DMS153 (cell line): ENCODE data around the gene LRRC75A.
A peak's percentile ranks its signal among the peaks of the same experiment; 100 is the strongest.
"Not testable (repeated sequence)": the region's sequence is repeated elsewhere in the genome, so short reads cannot be mapped to it uniquely, and the experiment has no call there.

Experiments
- DNase-seq: peaks from one replicate; lab custom pipeline; 2025; lab: John Stamatoyannopoulos, UW

LRRC75A gene

GRCh38 chr17:16432017-16432416 lies 60.0 kb downstream of the LRRC75A start:
- no peak for DNase-seq

DNA sequence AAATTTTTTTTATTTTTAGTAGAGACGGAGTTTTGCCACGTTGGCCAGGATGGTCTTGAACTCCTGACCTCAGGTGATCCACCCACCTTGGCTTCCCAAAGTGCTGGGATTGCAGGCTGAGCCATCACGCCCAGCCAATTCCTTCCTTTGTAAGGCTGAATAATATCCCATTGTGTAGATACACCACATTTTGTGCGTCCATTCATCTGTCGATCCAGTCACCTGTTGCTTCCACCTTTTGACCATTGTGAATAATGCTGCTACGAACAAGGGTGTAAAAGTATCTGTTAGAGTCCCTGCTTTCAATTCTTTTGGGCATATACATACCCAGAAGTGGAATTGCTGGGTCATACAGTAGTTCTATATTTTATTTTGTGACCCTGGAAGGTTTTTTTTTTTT lies 61.3 kb downstream of the LRRC75A start:
- no peak for DNase-seq

GRCh38 chr17:16429083-16429482 lies 62.9 kb downstream of the LRRC75A start:
- no peak for DNase-seq

DNA sequence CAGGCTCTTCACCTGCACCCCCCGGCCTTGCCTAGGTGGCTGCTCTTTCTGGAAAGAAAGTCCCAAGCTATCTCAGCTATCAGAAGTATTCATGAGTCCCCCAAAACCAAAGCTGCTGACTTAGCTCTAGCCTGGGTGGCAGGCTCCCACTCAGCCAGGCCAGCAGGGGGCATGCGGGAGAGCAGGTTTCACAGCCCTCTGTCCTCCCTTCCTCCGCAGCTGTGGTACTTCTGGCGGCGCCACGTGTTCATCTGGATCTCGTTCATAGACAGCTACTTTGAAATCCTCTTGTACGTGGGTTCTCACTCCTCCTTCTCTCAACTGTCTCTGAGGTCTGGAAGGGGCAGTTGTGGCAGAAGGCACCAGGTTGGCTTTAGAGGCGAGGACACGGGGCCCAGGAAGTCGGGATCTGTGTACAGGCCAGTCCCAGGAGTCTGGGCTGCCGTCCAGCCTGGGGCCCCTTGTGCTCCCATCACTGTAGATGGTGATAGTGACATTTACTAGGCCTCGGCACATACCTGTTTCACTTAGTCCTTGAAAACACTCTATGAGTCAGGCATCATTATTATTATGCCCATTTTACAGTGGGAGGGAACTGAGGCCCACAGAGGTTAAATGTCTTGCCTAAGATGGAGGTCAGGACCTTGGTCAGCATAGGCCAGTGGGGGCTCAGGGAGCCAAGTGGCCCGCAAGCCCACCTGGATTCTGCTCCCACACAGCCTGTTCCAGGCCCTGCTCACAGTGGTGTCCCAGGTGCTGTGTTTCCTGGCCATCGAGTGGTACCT lies 63.7 kb downstream of the LRRC75A start:
- no peak for DNase-seq

DNA sequence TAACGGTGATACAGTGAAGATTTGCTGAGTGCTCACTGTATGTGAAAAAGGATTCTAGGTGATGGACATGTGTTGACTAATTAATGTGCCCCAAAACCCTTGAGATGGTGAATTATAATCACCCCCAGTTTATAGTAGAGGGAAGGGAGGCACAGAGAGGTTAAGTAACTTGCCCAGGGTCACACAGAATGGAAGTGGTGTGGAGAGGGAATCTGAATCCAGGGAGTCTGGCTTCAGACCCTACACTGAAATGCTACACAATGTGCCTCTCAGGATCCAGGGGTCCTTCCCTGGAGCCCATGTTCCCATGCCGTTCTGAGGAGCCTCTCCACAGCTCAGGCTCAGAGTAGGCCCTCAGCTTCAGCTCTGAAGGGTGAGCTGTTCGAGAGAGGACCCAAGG lies 65.0 kb downstream of the LRRC75A start:
- no peak for DNase-seq

DNA sequence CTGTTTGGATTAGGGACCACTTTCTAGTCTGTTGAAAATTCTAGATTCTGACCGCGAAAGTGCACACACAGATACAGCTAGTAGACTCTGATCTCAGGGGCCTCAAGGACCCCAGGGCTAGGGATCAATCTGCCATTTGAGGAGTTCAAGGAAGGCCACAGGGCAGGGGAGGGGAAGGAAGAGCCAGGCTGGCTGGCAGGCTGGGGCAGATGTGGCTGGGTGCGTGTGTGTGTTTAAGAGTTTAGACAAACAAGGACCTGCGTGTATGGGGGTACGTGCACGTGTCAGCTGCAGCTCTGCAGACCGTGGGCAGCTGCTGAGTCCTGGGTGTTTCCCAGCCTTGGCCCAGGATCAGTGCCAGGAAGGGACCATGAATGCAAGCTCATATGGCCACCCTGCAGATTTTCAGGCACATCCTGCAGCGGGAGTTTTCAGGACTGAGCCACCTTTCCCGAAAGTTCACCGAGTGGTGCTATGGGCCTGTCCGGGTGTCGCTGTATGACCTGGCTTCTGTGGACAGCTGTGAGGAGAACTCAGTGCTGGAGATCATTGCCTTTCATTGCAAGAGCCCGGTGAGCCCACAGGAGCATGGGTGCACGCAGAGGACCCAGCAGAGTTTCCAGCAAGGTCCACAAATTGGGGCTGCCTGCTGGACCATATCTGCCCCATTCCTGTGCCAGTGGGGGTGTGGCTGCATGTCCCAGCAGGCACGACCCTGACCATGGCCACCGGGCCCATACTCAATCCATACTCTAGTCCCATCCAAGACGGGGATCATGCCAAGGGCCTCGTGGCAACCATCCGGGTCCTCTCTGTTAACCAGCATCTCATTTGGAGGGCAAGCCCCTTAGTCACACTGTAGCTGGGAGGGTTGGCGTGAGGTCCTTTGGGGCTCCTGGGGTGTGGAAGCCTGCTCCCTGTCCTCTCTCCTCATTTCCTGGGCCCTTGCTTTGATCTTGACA lies 66.0 kb downstream of the LRRC75A start:
- DNase-seq = peak; percentile 19

- no peak for DNase-seq
Observed at GRCh38 chr17:16425202-16425601, 66.8 kb downstream of the LRRC75A start.

- no peak for DNase-seq
Observed at GRCh38 chr17:16423226-16423872, 68.6 kb downstream of the LRRC75A start.

DNA sequence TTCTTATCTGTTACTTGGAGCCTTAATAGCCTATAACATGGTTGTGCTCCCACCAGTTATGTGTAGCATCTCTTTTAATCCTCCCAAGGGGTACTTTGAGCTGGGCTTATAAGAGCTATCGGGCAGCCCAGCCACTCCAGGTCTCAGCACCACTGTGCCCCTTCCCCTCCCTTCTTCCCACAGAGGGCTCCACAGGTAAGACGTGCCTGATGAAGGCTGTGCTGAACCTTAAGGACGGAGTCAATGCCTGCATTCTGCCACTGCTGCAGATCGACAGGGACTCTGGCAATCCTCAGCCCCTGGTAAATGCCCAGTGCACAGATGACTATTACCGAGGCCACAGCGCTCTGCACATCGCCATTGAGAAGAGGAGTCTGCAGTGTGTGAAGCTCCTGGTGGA lies 69.6 kb downstream of the LRRC75A start:
- no peak for DNase-seq

- DNase-seq = no peak
Observed at GRCh38 chr17:16419929-16420271, 72.1 kb downstream of the LRRC75A start.

- DNase-seq = no peak
Observed at GRCh38 chr17:16419074-16419928, 72.7 kb downstream of the LRRC75A start.

DNA sequence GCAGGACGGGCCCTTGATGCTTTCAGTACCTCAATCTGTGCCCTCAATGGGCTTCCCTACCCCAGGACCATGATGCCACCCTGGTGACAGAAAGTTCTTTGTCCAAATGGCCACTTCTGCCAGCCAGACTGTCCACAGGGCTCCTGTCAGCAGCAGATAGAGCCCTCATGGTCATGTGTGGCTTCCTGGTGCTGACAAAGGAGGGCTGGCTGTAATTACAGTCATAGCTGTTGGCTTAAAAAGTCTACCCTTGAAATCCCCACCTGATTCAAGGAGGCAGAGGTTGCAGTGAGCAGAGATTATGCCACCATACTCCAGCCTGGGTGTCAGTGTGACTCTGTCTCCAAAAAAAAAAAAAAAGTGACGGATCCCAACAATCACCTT lies 73.3 kb downstream of the LRRC75A start:
- no peak for DNase-seq

DNA sequence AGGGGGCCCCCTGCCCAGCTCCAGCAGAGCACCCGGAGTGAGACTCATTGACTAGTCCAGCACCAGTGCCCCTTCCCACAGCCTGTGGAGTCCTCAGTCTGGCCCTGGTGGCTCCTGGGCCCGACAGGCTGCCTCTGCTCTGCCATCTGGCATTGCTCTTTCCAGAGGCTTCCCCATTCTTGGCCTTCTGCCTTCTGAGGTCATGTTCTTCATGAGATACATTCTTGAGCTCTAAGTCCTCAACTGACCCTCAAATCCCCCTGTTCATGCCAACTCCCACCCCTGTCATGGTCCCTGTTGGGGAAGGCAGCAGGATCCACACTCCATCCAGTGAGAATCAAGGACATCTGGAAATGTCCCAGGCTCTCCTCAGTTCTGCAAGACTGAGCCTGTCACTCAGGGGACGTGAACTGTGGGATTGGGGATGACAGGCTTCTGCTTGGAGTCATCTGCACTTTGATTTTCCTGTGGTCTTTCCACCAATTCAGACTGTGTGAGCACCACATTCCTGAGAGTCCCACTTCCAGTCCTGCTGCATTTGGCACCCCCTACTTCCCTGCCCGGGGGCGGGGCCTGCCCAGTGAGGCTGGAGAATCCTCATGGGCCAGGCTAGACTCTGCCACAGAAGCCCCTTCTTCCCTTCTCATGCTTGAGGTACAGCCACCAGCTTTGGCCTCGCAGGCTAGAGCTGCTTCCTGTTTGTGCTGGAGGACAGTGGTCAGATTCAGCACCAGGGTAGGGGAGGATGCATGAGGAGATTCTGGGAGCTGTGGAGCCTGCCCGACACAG lies 73.9 kb downstream of the LRRC75A start:
- DNase-seq = no peak

- DNase-seq = no peak
Observed at GRCh38 chr17:16417399-16417798, 74.6 kb downstream of the LRRC75A start.

DNA sequence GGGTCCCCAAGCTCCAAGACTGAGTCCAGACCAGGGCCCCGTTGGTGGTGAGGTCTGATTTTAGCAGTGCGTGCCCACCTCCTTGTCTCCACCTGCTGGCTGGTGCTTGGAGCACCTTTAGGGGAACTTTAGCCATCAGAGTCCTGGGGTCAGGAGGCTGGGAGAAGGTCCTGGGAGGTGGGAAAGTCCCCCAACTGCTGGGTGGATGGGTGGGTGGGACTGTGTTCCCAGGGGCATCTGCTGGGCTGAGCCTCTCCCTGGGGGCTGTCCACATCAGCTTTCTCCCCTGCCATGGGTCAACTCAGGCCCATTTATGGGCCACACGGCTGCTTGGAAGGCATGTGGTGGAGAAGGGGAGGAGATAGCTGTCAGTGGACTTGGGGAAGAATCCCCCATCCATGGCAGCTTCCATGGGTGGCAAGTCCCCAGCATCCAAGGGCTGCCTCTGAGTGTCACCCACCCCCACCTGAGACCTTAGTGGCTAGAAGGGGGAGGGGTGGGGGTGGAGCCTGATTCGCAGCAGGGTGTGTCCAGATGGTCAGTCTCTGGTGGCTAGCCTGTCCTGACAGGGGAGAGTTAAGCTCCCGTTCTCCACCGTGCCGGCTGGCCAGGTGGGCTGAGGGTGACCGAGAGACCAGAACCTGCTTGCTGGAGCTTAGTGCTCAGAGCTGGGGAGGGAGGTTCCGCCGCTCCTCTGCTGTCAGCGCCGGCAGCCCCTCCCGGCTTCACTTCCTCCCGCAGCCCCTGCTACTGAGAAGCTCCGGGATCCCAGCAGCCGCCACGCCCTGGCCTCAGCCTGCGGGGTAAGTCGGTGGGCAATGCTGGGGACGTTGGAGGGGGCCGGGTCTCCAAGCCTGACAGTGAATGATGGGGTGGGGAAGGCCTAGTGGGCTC lies 76.7 kb downstream of the LRRC75A start, which contains the start of gene TRPV2:
TSS of gene TRPV2 (plus strand) at position 541 of the 894 bp plus-strand sequence. CDS start 2,098 bp downstream, outside the sequence.
- no peak for DNase-seq

- DNase-seq = no peak
Observed at GRCh38 chr17:16407911-16408588, 83.9 kb downstream of the LRRC75A start.

DNA sequence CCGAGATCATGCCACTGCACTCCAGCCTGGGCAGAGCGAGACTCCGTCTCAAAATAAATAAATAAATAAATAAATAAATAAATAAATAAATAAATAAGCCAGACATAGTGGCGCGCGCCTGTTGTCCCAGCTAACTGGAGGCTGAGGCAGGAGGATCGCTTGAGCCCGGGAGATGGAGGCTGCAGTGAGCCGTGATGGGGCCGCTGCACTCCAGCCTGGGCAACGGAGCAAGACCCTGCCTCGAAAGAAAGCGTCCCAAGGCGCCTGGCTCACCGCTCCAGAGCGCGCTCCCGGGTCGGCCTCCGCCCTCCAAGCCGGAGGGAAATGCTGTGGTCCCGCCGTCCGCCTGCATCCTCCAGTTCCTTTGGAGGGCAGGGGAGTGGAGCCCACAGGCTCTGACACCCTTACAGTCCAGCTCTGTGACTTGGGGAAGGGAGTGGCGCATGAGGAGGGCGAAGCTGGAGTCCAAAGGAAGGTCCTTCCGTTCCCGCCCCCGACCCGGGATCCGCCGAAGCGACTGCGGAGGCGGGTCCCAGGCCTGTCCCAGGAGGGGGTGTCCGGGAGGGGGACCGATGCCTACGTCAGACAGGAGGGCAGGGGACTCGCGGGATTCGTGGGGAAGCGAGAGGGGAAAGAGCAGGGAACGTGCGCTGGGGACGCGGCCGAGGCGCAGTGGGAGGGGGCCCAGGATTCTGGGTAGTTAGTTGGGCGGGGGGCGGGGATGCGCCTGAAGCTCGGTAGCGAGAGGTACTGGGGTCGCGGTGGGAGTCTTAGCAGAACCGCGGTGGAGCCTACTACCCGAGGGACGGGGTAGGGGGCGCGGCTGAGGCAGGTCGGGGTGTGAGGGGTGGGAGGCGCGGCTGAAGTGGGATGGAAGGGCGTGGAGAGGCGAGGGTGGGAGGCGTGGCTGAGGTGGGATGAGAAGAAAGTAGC lies 85.0 kb downstream of the LRRC75A start:
- no peak for DNase-seq

DNA sequence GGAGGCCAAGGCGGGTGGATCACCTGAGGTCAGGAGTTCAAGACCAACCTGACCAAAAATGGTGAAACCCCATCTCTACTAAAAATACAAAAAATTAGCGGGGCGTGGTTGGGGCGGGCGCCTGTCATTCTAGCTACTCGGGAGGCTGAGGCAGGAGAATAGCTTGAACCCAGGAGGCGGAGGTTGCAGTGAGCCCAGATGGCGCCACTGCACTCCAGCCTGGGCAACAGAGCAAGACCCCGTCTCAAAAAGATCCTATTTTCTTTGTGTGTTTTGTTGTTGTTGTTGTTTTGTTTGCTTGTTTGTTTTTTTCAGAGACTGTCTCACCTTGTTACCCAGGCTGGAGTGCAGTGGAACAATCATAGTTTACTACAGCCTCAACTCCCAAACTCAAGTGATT lies 88.1 kb downstream of the LRRC75A start:
- not testable (repeated sequence) for DNase-seq
